GM12874 (cell line): ENCODE results near the gene PPIA.

Experiments
- TF ChIP-seq, protein P1 (sequence below): IDR thresholded peaks from 2 replicates; pipeline ENCODE4 v1.5.1; 2011; ENCODE audit warnings: low read depth, mild to moderate bottlenecking, control low read depth, low read length, moderate library complexity; ENCODE audit not compliant: insufficient read depth

The PPIA gene

DNA sequence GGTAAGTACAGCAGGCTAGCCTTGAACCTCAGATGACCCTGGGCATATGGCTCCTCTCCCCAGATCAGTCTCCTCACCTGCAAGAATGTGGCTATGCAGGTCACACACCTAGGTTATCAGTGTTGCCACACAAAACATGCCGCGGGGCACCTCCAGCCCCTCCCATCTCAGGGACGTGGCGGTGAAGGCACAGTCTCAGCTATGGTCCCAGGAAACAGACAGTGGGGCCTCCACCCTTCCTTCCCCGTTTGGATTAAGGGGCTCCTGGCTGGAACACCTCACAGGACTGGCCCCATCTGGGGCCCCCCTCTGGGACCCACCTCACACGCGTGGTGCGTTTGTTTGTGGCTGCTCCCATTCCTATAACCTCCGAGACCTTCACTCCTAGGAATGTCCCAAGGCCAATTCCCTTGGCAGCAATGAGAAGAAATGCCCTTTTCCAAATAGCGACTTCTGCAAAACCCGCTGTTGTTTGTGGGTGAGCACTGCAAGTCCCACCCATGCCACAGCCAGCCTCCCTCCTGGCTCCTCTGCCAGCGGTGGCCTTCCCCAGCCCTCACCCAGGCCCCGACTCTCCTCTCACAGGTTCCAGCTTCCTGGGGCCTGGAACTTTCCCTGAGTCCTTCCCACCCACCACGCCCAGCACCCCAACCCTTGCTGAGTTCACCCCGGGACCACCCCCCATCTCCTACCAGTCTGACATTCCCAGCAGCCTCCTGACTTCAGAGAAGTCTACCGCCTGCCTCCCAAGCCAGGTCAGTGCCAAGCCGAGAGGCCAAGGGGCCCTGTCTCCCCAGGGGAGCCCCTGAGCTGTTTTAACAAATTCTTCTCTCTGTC lies 30.7 kb upstream of the PPIA start:
- TF ChIP-seq, protein P1, sequence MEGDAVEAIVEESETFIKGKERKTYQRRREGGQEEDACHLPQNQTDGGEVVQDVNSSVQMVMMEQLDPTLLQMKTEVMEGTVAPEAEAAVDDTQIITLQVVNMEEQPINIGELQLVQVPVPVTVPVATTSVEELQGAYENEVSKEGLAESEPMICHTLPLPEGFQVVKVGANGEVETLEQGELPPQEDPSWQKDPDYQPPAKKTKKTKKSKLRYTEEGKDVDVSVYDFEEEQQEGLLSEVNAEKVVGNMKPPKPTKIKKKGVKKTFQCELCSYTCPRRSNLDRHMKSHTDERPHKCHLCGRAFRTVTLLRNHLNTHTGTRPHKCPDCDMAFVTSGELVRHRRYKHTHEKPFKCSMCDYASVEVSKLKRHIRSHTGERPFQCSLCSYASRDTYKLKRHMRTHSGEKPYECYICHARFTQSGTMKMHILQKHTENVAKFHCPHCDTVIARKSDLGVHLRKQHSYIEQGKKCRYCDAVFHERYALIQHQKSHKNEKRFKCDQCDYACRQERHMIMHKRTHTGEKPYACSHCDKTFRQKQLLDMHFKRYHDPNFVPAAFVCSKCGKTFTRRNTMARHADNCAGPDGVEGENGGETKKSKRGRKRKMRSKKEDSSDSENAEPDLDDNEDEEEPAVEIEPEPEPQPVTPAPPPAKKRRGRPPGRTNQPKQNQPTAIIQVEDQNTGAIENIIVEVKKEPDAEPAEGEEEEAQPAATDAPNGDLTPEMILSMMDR: no peak

DNA sequence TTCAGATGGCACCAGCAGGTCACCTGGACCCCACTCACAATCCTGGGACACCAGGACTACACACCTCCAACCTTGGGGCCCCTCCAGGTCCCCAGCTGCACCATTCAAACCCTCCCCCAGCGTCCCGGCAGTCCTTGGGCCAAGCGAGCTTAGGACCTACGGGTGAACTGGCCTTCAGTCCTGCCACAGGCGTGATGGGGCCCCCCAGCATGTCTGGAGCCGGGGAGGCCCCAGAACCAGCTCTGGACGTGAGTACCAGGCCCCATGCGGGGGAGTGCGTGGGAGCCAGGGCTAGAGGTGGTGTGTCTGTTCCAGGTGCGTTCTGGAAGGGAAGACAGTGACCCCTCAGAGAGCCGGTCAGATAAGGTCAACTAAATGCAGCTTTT lies 30.1 kb upstream of the PPIA start:
- TF ChIP-seq, protein P1: no peak

DNA sequence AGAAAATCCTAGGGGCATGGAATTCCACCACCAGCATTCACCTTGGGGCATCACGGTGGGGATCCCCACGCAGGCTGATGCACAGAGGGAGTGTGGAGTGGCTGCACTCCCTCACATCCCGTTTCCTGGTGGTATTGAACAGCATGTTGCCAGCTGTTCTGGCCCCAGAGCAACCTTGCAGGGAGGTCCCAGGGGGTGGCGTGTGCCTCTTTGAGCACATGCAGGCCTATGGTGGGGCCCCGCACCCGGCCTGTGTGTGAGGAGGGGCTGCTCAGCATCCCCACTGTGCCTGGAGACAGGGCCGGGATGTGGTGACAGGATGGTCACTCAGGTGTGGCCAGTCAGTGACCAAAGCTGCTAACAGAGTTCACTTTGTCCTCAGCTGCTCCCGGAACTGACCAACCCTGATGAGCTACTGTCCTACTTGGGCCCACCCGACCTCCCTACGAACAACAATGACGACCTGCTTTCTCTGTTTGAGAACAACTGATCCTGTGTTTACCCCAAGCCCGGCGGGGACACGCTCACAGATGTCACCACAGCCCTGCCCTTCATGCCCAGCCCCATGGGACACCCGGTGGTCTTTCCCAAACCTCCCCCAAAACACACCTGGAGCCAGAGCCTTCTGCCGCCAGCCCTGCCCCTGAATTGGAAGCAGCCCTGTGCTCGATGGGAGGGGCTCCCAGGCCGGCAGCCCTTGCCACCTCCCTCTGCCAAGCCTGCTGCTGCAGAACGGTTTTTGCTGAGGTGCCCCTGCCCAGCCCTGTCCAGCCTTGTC lies 29.2 kb upstream of the PPIA start:
- TF ChIP-seq, protein P1: no peak

DNA sequence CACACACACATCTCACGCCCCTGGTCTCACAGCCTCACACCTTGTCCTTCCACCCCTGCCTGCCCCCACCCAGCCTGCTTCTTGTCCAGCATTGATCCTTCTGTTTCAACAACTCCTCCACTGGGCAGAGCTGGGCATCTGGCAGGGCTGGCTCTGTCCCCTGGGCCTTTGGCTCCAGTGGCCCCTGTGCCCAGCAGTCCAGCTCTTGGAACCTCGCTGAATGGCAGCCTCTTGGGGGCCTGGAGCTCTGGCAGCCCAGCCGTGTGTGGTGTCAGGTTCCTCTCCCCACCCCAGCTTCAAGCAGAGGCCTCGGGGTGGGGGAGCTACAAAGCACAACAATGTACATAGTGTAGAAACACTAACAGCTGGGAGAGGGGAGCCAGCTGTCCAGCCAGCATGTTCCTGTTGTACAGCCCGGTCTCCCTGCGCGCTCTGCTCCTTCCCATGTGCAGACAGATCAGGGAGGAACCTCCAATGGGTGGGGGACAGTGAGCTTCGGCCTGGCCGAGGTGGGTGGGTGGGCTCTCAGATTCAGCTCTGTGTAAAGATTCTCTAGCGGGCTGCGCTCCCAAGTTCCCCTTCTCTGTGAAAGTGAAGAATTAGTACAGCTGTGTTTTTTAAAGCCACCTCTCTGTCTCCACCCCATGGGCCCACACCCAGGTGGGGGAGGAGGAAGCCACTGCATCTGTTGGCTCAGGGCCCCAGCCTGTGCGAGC lies 28.4 kb upstream of the PPIA start:
- TF ChIP-seq, protein P1: no peak

DNA sequence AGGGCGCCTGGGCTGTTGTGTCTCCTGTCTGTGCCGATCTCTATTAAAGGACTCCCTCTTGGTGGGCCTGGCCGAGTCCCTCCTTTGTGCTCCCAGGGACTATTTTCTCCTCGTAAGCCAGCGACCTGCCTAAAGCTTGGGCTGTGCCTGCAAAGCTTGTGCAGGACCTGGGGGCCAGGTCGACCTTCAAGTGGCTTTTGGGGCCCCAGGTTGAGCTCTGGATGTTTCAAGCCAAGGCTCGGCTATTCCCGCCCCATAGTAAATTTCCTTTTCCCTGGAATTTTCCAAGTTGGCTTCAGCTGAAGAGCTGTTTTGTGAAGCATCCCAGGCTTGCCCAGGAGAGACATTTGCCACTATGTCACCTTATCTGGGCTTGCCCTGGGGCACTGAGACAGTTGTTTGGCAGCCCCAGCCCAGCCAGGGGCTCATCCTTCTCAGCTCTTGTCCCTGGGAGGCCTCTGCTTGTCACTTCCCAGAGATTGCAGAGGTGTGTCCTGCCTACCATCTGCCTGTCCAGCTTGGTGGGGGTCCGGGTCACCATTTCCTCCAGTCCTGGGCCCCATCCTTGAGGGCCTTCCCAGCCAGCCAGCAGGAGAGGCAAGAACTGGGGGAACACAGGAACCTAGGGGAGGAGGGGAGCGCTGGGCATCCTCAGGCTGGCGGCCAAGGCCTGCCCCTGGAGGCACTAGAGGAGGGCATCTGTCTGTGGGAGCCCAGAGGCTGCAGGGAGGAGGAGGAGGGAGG lies 27.7 kb upstream of the PPIA start:
- TF ChIP-seq, protein P1: no peak

DNA sequence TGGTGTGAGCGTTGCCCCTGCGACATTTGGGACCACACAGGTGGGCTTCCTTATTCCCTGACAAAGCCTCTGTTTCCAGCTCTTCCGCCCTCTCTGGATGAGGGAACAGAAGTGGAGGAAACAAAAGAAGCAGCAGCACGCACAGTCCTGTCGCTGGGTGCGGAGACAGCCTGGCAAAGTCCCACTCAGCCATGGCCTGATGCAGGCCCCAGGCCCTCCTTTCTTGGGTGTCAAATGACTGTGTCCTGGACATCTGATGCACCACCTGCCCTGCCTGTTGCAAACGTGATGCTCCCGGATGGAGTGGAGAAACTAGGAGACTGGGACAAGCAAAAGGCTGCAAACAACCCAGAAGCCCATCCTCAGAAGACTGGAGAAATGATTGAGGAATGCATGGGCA lies 27.1 kb upstream of the PPIA start:
- TF ChIP-seq, protein P1: no peak
